ENCODE results near the gene TMIGD1. TPM values are rescaled to one million over a fixed set of nuclear protein-coding genes. Genes with fewer than 3 reads are reported as not detected.
"Not testable (repeated sequence)": the region's sequence is repeated elsewhere in the genome, so short reads cannot be mapped to it uniquely, and the experiment has no call there.

TMIGD1 gene
- total and polyA plus RNA-seq, 8 donors: not detected

- Histone ChIP-seq H3K4me1 (peaks cover 12 to 55% of the 10 kb centered on the region in 2 donors), H3K27me3 (no peaks in the 10 kb centered on the region), H3K9me3 (no peaks in the 10 kb centered on the region), H3K27ac (peak overlapping the region; percentile 61 to 86), H3K4me3 (no peak overlapping the region), H3K36me3 (no peaks in the 10 kb centered on the region)
- intact Hi-C loops (cut with DNase I): no loop called here
- no peak for ATAC-seq
- DNase-seq: no peak
- TF ChIP-seq CTCF (IDR thresholded peaks at IDR 0.05): no peak
These were observed 9.9 kb upstream of the TMIGD1 start for GRCh38 chr17:30343796-30344195.

GRCh38 chr17:30343244-30343643, 9.4 kb upstream of the TMIGD1 start:
- intact Hi-C loops (cut with DNase I); H3K27ac ChIP-seq; ATAC-seq; H3K9me3 ChIP-seq; H3K27me3 ChIP-seq; H3K4me3 ChIP-seq; H3K36me3 ChIP-seq; DNase-seq: not testable (repeated sequence)
- H3K4me1 ChIP-seq: peaks cover 12 to 58% of the 10 kb centered on the region in 2 donors

GRCh38 chr17:30341703-30342249, 7.9 kb upstream of the TMIGD1 start:
- peak overlapping the region; percentile 60 to 79 for H3K27ac ChIP-seq
- DNase-seq (no peak), ATAC-seq (no peak)
- no peaks in the 10 kb centered on the region for H3K36me3 ChIP-seq
- peaks cover 12 to 67% of the 10 kb centered on the region in 2 donors for H3K4me1 ChIP-seq
- no peaks in the 10 kb centered on the region for H3K9me3 ChIP-seq
- H3K4me3 ChIP-seq: no peak overlapping the region
- TF ChIP-seq CTCF (IDR thresholded peaks at IDR 0.05): no peak
- intact Hi-C loops (cut with DNase I): no loop called here
- H3K27me3 ChIP-seq: no peaks in the 10 kb centered on the region

GRCh38 chr17:30340801-30341356, 7.0 kb upstream of the TMIGD1 start:
- DNase-seq (peak in 1 of 4 donors; percentile 42), ATAC-seq (no peak)
- Histone ChIP-seq H3K27me3 (no peaks in the 10 kb centered on the region), H3K4me1 (peaks cover 12 to 59% of the 10 kb centered on the region in 2 donors), H3K27ac (peak overlapping the region; percentile 60 to 79), H3K9me3 (no peaks in the 10 kb centered on the region), H3K36me3 (no peaks in the 10 kb centered on the region), H3K4me3 (no peak overlapping the region)
- intact Hi-C loops (cut with DNase I): no loop called here
- no peak for TF ChIP-seq CTCF (IDR thresholded peaks at IDR 0.05)

GRCh38 chr17:30339086-30339485, 5.2 kb upstream of the TMIGD1 start:
- Histone ChIP-seq H3K9me3 (no peaks in the 10 kb centered on the region), H3K4me3 (no peak overlapping the region), H3K27me3 (no peaks in the 10 kb centered on the region), H3K27ac (peak overlapping the region in 1 of 2 donors; percentile 80), H3K4me1 (peaks cover 0 to 41% of the 10 kb centered on the region in 2 donors), H3K36me3 (no peaks in the 10 kb centered on the region)
- intact Hi-C loops (cut with DNase I): no loop called here
- TF ChIP-seq CTCF (IDR thresholded peaks at IDR 0.05): no peak
- DNase-seq: no peak
- ATAC-seq: no peak

Data from left lung (tissue), 10 donors.